Measurements from ENCODE around the gene FGF1. TPM values are rescaled to one million over a fixed set of nuclear protein-coding genes. Genes with fewer than 3 reads are reported as not detected.
A peak's percentile ranks its signal among the peaks of the same experiment; 100 is the strongest.

The FGF1 gene
- total and polyA plus RNA-seq, 12 donors = 0.42 to 2.5 (median 0.90) TPM

- Histone ChIP-seq H3K9me3 (replicated peaks in 1 of 3) (no peaks in the 10 kb centered on the region), H3K36me3 (replicated peaks in 1 of 2) (no peaks in the 10 kb centered on the region), H3K4me3 (no peak overlapping the region), H3K27me3 (peaks cover 5% of the 10 kb centered on the region), H3K4me1 (replicated peaks in 1 of 2) (peaks cover 0 to 14% of the 10 kb centered on the region in 2 donors), H3K27ac (peak overlapping the region in 2 of 5 donors; percentile 13 to 65)
- TF ChIP-seq POLR2A (IDR thresholded peaks at IDR 0.05) (no peak), CTCF (IDR thresholded peaks at IDR 0.05) (peak; percentile 83 to 98 (median 94))
- intact Hi-C loops (cut with DNase I) = loop anchor here (5.0 kb wide), 2 partner anchors 42 to 43 kb away; no protein-coding TSS in a partner anchor
- 20 to 22% (median 21%) methylated on average over 13 of the region's 13 CpGs for WGBS, 4 donors
- DNase-seq = peak; percentile 71 to 93 (median 83)
Measured at GRCh38 chr5:142655339-142656267, 30.3 kb downstream of the FGF1 start.

- H3K4me3 ChIP-seq = no peak overlapping the region
- peak in 1 of 6 experiments; percentile 11 for TF ChIP-seq CTCF (IDR thresholded peaks at IDR 0.05)
- TF ChIP-seq POLR2A (IDR thresholded peaks at IDR 0.05) = no peak
- intact Hi-C loops (cut with DNase I) = loop anchor here (5.0 kb wide), 3 partner anchors 37 to 43 kb away; no protein-coding TSS in a partner anchor
- peak overlapping the region in 2 of 5 donors; percentile 35 to 65 for H3K27ac ChIP-seq
- peaks cover 0 to 14% of the 10 kb centered on the region in 2 donors for H3K4me1 ChIP-seq (replicated peaks in 1 of 2)
- no peaks in the 10 kb centered on the region for H3K36me3 ChIP-seq (replicated peaks in 1 of 2)
- peak in 2 of 7 donors; percentile 16 to 26 for DNase-seq
- no peaks in the 10 kb centered on the region for H3K9me3 ChIP-seq (replicated peaks in 1 of 3)
- WGBS, 4 donors = 46 to 55% (median 53%) methylated on average over 6 to 8 of the region's 8 CpGs
- H3K27me3 ChIP-seq = peaks cover 5% of the 10 kb centered on the region
Measured at GRCh38 chr5:142654578-142655058, 31.3 kb downstream of the FGF1 start.

GRCh38 chr5:142653321-142653720, 32.6 kb downstream of the FGF1 start:
- intact Hi-C loops (cut with DNase I) = loop anchor here in 1 of 2 donors (5.0 kb wide), 1 partner anchor 36 kb away; no protein-coding TSS in a partner anchor
- 93 to 96% (median 94%) methylated on average over 7 of the region's 7 CpGs for WGBS, 4 donors
- H3K36me3 ChIP-seq (replicated peaks in 1 of 2) = no peaks in the 10 kb centered on the region

More at GRCh38 chr5:142653321-142653720, 32.6 kb downstream of the FGF1 start:
- no peak overlapping the region for H3K4me3 ChIP-seq
- H3K27ac ChIP-seq = no peak overlapping the region
- TF ChIP-seq CTCF (IDR thresholded peaks at IDR 0.05) (no peak), POLR2A (IDR thresholded peaks at IDR 0.05) (no peak)
- peaks cover 5% of the 10 kb centered on the region for H3K27me3 ChIP-seq
- no peak for DNase-seq
- peaks cover 0 to 14% of the 10 kb centered on the region in 2 donors for H3K4me1 ChIP-seq (replicated peaks in 1 of 2)
- H3K9me3 ChIP-seq (replicated peaks in 1 of 3) = no peaks in the 10 kb centered on the region
